HG02623 (cell line): ENCODE data around the gene ABCG4.
"Not testable (repeated sequence)": the region's sequence is repeated elsewhere in the genome, so short reads cannot be mapped to it uniquely, and the experiment has no call there.

Experiments used
- ATAC-seq: cut with Tn5 transposase; IDR thresholded peaks from one replicate; pipeline ENCODE4 v1.9.1; 2021; ENCODE audit warnings: moderate library complexity; ENCODE audit not compliant: unreplicated experiment

ABCG4 gene

GRCh38 chr11:119152604-119153003 is 3.8 kb downstream of the ABCG4 start:
- ATAC-seq, result no peak

- ATAC-seq, result no peak
These were observed 4.4 kb downstream of the ABCG4 start for GRCh38 chr11:119153049-119153818.

GRCh38 chr11:119154178-119154577 is 5.3 kb downstream of the ABCG4 start:
- no peak for ATAC-seq

GRCh38 chr11:119155733-119156492 is 7.1 kb downstream of the ABCG4 start:
- ATAC-seq, result no peak

GRCh38 chr11:119156496-119156895 is 7.6 kb downstream of the ABCG4 start:
- no peak for ATAC-seq

GRCh38 chr11:119157063-119157462 is 8.2 kb downstream of the ABCG4 start:
- no peak for ATAC-seq

- ATAC-seq, result no peak
These were observed 9.6 kb downstream of the ABCG4 start for GRCh38 chr11:119158467-119158866.

- no peak for ATAC-seq
These were observed 11.3 kb downstream of the ABCG4 start for GRCh38 chr11:119160151-119160550.

- ATAC-seq, result no peak
These were observed 13.0 kb downstream of the ABCG4 start for GRCh38 chr11:119161871-119162270.

GRCh38 chr11:119166368-119167076 is 17.7 kb downstream of the ABCG4 start:
- no peak for ATAC-seq

- ATAC-seq, result not testable (repeated sequence)
These were observed 18.2 kb downstream of the ABCG4 start for GRCh38 chr11:119167077-119167458.

GRCh38 chr11:119167933-119168332 is 19.1 kb downstream of the ABCG4 start:
- ATAC-seq, result no peak

GRCh38 chr11:119168471-119169281 is 19.8 kb downstream of the ABCG4 start, which contains the start of gene NLRX1:
Gene NLRX1, plus strand, starts transcription at chr11:119168725. Its CDS starts 2,679 bp downstream, at chr11:119171404.
- ATAC-seq, result peak; percentile 83

GRCh38 chr11:119169282-119169719 is 20.4 kb downstream of the ABCG4 start:
- ATAC-seq, result peak; percentile 10

GRCh38 chr11:119172513-119172912 is 23.7 kb downstream of the ABCG4 start:
- no peak for ATAC-seq

GRCh38 chr11:119173453-119173852 is 24.6 kb downstream of the ABCG4 start:
- no peak for ATAC-seq

GRCh38 chr11:119175493-119176077 is 26.7 kb downstream of the ABCG4 start:
- no peak for ATAC-seq

- ATAC-seq, result no peak
These were observed 29.4 kb downstream of the ABCG4 start for GRCh38 chr11:119178166-119178680.

GRCh38 chr11:119179342-119179741 is 30.5 kb downstream of the ABCG4 start:
- ATAC-seq, result no peak

GRCh38 chr11:119179983-119180382 is 31.1 kb downstream of the ABCG4 start:
- ATAC-seq, result no peak
